HepG2 (cell line): ENCODE measurements around the gene ZFP64. TPM values are rescaled to one million over a fixed set of nuclear protein-coding genes. Genes with fewer than 3 reads are reported as not detected.

Experiments
- ADNP ChIP-seq: sonication (generic); formaldehyde crosslinking; IDR thresholded peaks from 2 replicates; pipeline ENCODE4 v1.4.0; 2020; ENCODE audit warnings: missing genetic modification reagents
- BCL6 ChIP-seq: IDR thresholded peaks from 2 replicates; pipeline ENCODE4 v1.6.1; 2016; ENCODE audit warnings: missing genetic modification reagents, missing compliant biosample characterization
- GPN1 ChIP-seq: sonication (generic); formaldehyde crosslinking; IDR thresholded peaks from 2 replicates; pipeline ENCODE4 v1.5.1; 2020; ENCODE audit warnings: missing genetic modification reagents, borderline replicate concordance
- HINFP ChIP-seq: sonication (generic); formaldehyde crosslinking; IDR thresholded peaks from 2 replicates; pipeline ENCODE4 v1.4.0; 2020; ENCODE audit warnings: low read depth, mild to moderate bottlenecking, missing genetic modification reagents
- HNRNPK ChIP-seq: fragments of 200-400 bp; formaldehyde crosslinking; IDR thresholded peaks from 2 replicates; pipeline ENCODE4 v1.6.1; 2018; ENCODE audit warnings: low read length, low read depth, moderate library complexity, mild to moderate bottlenecking; ENCODE audit not compliant: poor library complexity, severe bottlenecking
- KAT7 ChIP-seq: IDR thresholded peaks from 2 replicates; pipeline ENCODE4 v1.6.1; 2018; ENCODE audit warnings: borderline replicate concordance, missing compliant biosample characterization
- MYNN ChIP-seq: sonication (generic); formaldehyde crosslinking; IDR thresholded peaks from 2 replicates; pipeline ENCODE4 v1.4.0; 2020; ENCODE audit warnings: mild to moderate bottlenecking, low read depth, missing genetic modification reagents
- NFKB2 ChIP-seq: sonication (generic); formaldehyde crosslinking; IDR thresholded peaks from 2 replicates; pipeline ENCODE4 v1.4.0; 2020; ENCODE audit warnings: missing genetic modification reagents, borderline replicate concordance
- NR2F1 ChIP-seq, 2 experiments: fragments of 450-650 bp in 1 of 2; formaldehyde crosslinking in 1 of 2; IDR thresholded peaks; 2 replicates each; pipeline versions ENCODE4 v1.5.0 to v1.6.1; 2016 to 2020; ENCODE audit warnings: mild to moderate bottlenecking in 1 of 2, missing compliant biosample characterization in 1 of 2, missing genetic modification reagents in 1 of 2, moderate library complexity in 1 of 2
- PATZ1 ChIP-seq: sonication (generic); formaldehyde crosslinking; IDR thresholded peaks from 2 replicates; pipeline ENCODE4 v1.4.0; 2020; ENCODE audit warnings: missing genetic modification reagents
- RAD21 ChIP-seq: fragments of 450-650 bp; formaldehyde crosslinking; IDR thresholded peaks from 2 replicates; pipeline ENCODE4 v1.5.0; 2020; ENCODE audit warnings: mild to moderate bottlenecking
- TFDP2 ChIP-seq: sonication (generic); formaldehyde crosslinking; IDR thresholded peaks from 2 replicates; pipeline ENCODE4 v1.4.0; 2020; ENCODE audit warnings: missing genetic modification reagents
- TOE1 ChIP-seq: sonication (generic); formaldehyde crosslinking; IDR thresholded peaks from 2 replicates; pipeline ENCODE4 v1.4.0; 2020; ENCODE audit warnings: mild to moderate bottlenecking, missing genetic modification reagents
- ZNF335 ChIP-seq: sonication (generic); formaldehyde crosslinking; IDR thresholded peaks from 2 replicates; pipeline ENCODE4 v1.4.0; 2020; ENCODE audit warnings: missing genetic modification reagents
- ZNF574 ChIP-seq: sonication (generic); formaldehyde crosslinking; IDR thresholded peaks from 2 replicates; pipeline ENCODE4 v1.4.0; 2020; ENCODE audit warnings: missing genetic modification reagents
- ZNF614 ChIP-seq: IDR thresholded peaks from 2 replicates; pipeline ENCODE4 v1.6.1; 2018; ENCODE audit warnings: missing biosample characterization, missing genetic modification reagents, inconsistent platforms, borderline replicate concordance
- ZNF776 ChIP-seq: sonication (generic); formaldehyde crosslinking; IDR thresholded peaks from 2 replicates; pipeline ENCODE4 v1.4.0; 2020; ENCODE audit warnings: mild to moderate bottlenecking, missing genetic modification reagents
- polyA plus RNA-seq, 8 experiments: library from polyadenylated mRNA; depleted of rRNA in 3 of 8; stranded (reverse) in 7 of 8; unstranded in 1 of 8; fragments of >200 nt; fragmentation: Illumina TruSeq in 4 of 8; extraction: Trizol in 4 of 8; gene quantifications; 2 replicates each; pipeline versions ENCODE4 v1.2.1 to v1.2.3, GENCODE V29; 2011 to 2016; ENCODE audit warnings: low read depth in 4 of 8, missing spikeins in 1 of 8, mixed read lengths in 1 of 8; ENCODE audit not compliant: insufficient read depth in 1 of 8
- total RNA-seq, 5 experiments: library from RNA; depleted of rRNA; stranded (reverse); fragments of >200 nt; fragmentation: Illumina TruSeq; extraction: Trizol; gene quantifications; 2 replicates each; pipeline ENCODE4 v1.2.3, GENCODE V29; 2016; ENCODE audit warnings: low read depth in 1 of 5

Gene ZFP64
- total and polyA plus RNA-seq, 2 of the 13 experiments (the other 11 are each of a cell fraction or from before 2014, with no cell fraction given): 12.0 to 24.3 TPM

GRCh38 chr20:52191916-52192718 lies 538 bp upstream of the ZFP64 start (continued):
- TF ChIP-seq ZNF574 (peak; percentile 3; the same call in 1 of the 2 replicates), TFDP2 (CRISPR knock-in tag) (0 out of 2 replicates have a peak, but pooled peaks have one; percentile 16), NR2F1 (CRISPR knock-in tag; IDR thresholded peaks at IDR 0.05) (no peak; a peak in 1 of 4 replicates), ZNF335 (peak; percentile 53; the same call in 1 of the 2 replicates), TOE1 (CRISPR knock-in tag) (no peak), HNRNPK (no peak), PATZ1 (peak; percentile 47; the same call in 1 of the 2 replicates), KAT7 (CRISPR knock-in tag) (peak; percentile 83), MYNN (CRISPR knock-in tag) (no peak; the same call in 1 of the 2 replicates), HINFP (no peak; the same call in 1 of the 2 replicates), BCL6 (CRISPR knock-in tag) (no peak; the same call in 1 of the 2 replicates), ZNF776 (CRISPR knock-in tag) (peak; percentile 95), ADNP (CRISPR knock-in tag) (no peak), NFKB2 (no peak; the same call in 1 of the 2 replicates), RAD21 (CRISPR knock-in tag) (peak; percentile 45), GPN1 (CRISPR knock-in tag) (no peak), ZNF614 (CRISPR knock-in tag) (peak; percentile 12; the same call in 1 of the 2 replicates)
